Measurements from ENCODE around the gene MED23.
"Not testable (repeated sequence)": the region's sequence is repeated elsewhere in the genome, so short reads cannot be mapped to it uniquely, and the experiment has no call there.

The MED23 gene

GRCh38 chr6:131574686-131575085 is 53.4 kb downstream of the MED23 start:
- no peak for DNase-seq (ENCODE audit: low read depth)

GRCh38 chr6:131574133-131574532 is 53.9 kb downstream of the MED23 start:
- DNase-seq (ENCODE audit: low read depth): no peak

- no peak for DNase-seq (ENCODE audit: low read depth)
These were observed 55.2 kb downstream of the MED23 start, which contains the start of gene ARG1 for GRCh38 chr6:131572686-131573415. TSS of gene ARG1 (plus strand) at chr6:131573226. CDS start at chr6:131573283, 57 bp downstream.

- no peak for DNase-seq (ENCODE audit: low read depth)
These were observed 59.3 kb downstream of the MED23 start for GRCh38 chr6:131568726-131569125.

GRCh38 chr6:131565056-131565455 is 63.0 kb downstream of the MED23 start:
- DNase-seq (ENCODE audit: low read depth): no peak

- no peak for DNase-seq (ENCODE audit: low read depth)
These were observed 65.9 kb downstream of the MED23 start for GRCh38 chr6:131561925-131562707.

- no peak for DNase-seq (ENCODE audit: low read depth)
These were observed 69.1 kb downstream of the MED23 start for GRCh38 chr6:131558922-131559321.

GRCh38 chr6:131555992-131556391 is 72.0 kb downstream of the MED23 start:
- DNase-seq (ENCODE audit: low read depth): no peak

GRCh38 chr6:131552572-131552971 is 75.5 kb downstream of the MED23 start:
- no peak for DNase-seq (ENCODE audit: low read depth)

- no peak for DNase-seq (ENCODE audit: low read depth)
These were observed 76.1 kb downstream of the MED23 start for GRCh38 chr6:131551902-131552301.

- no peak for DNase-seq (ENCODE audit: low read depth)
These were observed 78.2 kb downstream of the MED23 start for GRCh38 chr6:131549811-131550210.

- no peak for DNase-seq (ENCODE audit: low read depth)
These were observed 79.6 kb downstream of the MED23 start for GRCh38 chr6:131548441-131548840.

GRCh38 chr6:131547488-131547887 is 80.6 kb downstream of the MED23 start:
- DNase-seq (ENCODE audit: low read depth): no peak

- DNase-seq (ENCODE audit: low read depth): no peak
These were observed 82.7 kb downstream of the MED23 start for GRCh38 chr6:131545317-131545716.

GRCh38 chr6:131538615-131539014 is 89.4 kb downstream of the MED23 start:
- not testable (repeated sequence) for DNase-seq (ENCODE audit: low read depth)

GRCh38 chr6:131532580-131533039 is 95.4 kb downstream of the MED23 start:
- peak; percentile 18 for DNase-seq (ENCODE audit: low read depth)

GRCh38 chr6:131531681-131532080 is 96.4 kb downstream of the MED23 start:
- not testable (repeated sequence) for DNase-seq (ENCODE audit: low read depth)

- not testable (repeated sequence) for DNase-seq (ENCODE audit: low read depth)
These were observed 97.1 kb downstream of the MED23 start for GRCh38 chr6:131530936-131531335.

GRCh38 chr6:131524695-131525336 is 103.2 kb downstream of the MED23 start:
- DNase-seq (ENCODE audit: low read depth): no peak

- no peak for DNase-seq (ENCODE audit: low read depth)
These were observed 103.9 kb downstream of the MED23 start for GRCh38 chr6:131523988-131524673.

Measured in activated T-helper 9 cell treated with anti-CD3 and anti-CD28 coated beads, Interleukin-2, amount 50 U/mL, for 16 hours (primary cell).